Subcutaneous abdominal adipose tissue (tissue), 5 donors: ENCODE data around the gene FAM222A.

Experiments used
- H3K27ac ChIP-seq: one replicate; pipeline ENCODE4 v1.7.0; 2013; ENCODE audit warnings: low read depth, mild to moderate bottlenecking, inconsistent platforms, low read length, moderate library complexity
- H3K27me3 ChIP-seq, 5 donors: one replicate each; pipeline ENCODE4 v1.7.0; 2013; ENCODE audit warnings: low read length in 5 of 5, inconsistent platforms in 1 of 5; ENCODE audit not compliant: control insufficient read depth in 5 of 5, insufficient read depth in 4 of 5
- H3K36me3 ChIP-seq, 5 donors: one replicate each; pipeline ENCODE4 v1.7.0; 2013; ENCODE audit warnings: low read length in 5 of 5; ENCODE audit not compliant: control insufficient read depth in 5 of 5, insufficient read depth in 5 of 5
- H3K4me1 ChIP-seq, 5 donors: one replicate each; pipeline ENCODE4 v1.7.0; 2013; ENCODE audit warnings: low read length in 5 of 5, mild to moderate bottlenecking in 3 of 5, moderate library complexity in 1 of 5; ENCODE audit not compliant: control insufficient read depth in 5 of 5, insufficient read depth in 5 of 5
- H3K4me3 ChIP-seq, 5 donors: one replicate each; pipeline ENCODE4 v1.7.0; 2013; ENCODE audit warnings: low read length in 5 of 5, low read depth in 1 of 5
- H3K9ac ChIP-seq, 5 donors: one replicate each; pipeline ENCODE4 v1.7.0; 2013; ENCODE audit warnings: low read length in 5 of 5, mild to moderate bottlenecking in 4 of 5, moderate library complexity in 3 of 5
- H3K9me3 ChIP-seq, 5 donors: one replicate each; pipeline ENCODE4 v1.7.0; 2013; ENCODE audit warnings: low read length in 5 of 5; ENCODE audit not compliant: control insufficient read depth in 5 of 5
- donor health status: healthy.
- donor health status: healthy.
- donor health status: healthy.
- donor health status: healthy.
- donor health status: healthy.

Gene FAM222A

DNA sequence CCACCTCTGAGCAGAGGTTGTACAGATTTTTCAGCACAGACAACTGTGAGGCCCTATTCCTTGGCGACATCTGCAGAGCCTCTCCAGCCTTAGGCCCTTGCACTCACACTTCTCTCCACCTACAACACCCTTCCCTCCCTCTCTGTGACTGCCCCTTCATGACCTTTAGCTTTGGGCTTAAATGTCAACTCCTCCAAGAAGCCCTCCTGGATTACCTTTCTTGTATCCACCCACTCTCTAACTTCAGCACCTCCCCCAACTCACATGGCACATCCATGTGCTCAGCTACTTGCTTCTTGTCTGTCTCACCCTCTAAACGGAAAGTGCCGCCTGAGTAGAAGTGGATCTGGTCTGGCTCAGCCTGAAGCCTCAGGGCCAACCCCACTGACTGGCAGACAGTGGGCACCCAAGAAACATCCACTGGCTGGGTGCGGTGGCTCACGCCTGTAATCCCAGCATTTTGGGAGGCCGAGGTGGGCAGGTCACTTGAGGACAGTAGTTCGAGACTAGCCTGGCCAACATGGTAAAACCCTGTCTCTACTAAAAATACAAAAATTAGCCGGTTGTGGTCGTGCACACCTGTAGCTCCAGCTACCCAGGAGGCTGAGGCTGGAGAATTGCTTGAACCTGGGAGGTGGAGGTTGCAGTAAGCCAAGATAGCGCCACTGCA is 97.5 kb downstream of the FAM222A start:
- no peak overlapping the region for H3K27ac ChIP-seq
- no peak overlapping the region for H3K4me3 ChIP-seq
- H3K36me3 ChIP-seq: peaks cover 0 to 4% (median 0%) of the 10 kb centered on the region in 5 donors
- no peaks in the 10 kb centered on the region for H3K27me3 ChIP-seq
- no peaks in the 10 kb centered on the region for H3K9me3 ChIP-seq
- no peak overlapping the region for H3K9ac ChIP-seq
- no peaks in the 10 kb centered on the region for H3K4me1 ChIP-seq

GRCh38 chr12:109811624-109811995 is 98.0 kb downstream of the FAM222A start:
- peaks cover 0 to 4% (median 0%) of the 10 kb centered on the region in 5 donors for H3K36me3 ChIP-seq
- H3K27ac ChIP-seq: no peak overlapping the region
- no peak overlapping the region for H3K9ac ChIP-seq
- no peak overlapping the region for H3K4me3 ChIP-seq
- no peaks in the 10 kb centered on the region for H3K27me3 ChIP-seq
- H3K4me1 ChIP-seq: no peaks in the 10 kb centered on the region
- no peaks in the 10 kb centered on the region for H3K9me3 ChIP-seq

DNA sequence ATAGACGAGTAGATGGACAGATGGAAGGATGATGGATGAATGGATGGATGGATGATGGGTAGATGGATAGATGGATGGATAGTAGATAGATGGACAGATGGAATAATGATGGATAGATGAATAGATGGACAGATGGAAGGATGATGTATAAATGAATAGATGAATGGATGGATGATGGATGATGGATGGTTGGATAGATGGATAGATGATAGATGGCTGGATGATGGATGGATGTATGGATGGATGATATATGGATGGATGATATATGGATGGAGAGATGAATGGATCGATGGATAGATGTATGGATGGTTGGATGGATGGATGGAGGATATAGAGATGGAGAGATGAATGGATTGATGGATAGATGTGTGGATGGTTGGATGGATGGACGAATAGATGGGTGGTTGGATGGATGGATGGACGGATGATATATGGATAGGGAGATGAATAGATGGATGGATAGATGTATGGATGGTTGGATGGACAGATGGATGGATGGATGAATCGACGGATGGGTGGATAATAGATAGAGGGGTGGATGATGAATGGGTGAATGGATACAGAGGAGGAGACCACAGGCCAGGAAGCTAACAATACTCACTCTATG is 100.3 kb downstream of the FAM222A start:
- Histone ChIP-seq H3K36me3 (peaks cover 0 to 4% (median 0%) of the 10 kb centered on the region in 5 donors), H3K9me3 (no peaks in the 10 kb centered on the region), H3K4me3 (no peak overlapping the region), H3K27ac (no peak overlapping the region), H3K4me1 (no peaks in the 10 kb centered on the region), H3K27me3 (peaks cover 0 to 14% (median 4%) of the 10 kb centered on the region in 5 donors), H3K9ac (no peak overlapping the region)

DNA sequence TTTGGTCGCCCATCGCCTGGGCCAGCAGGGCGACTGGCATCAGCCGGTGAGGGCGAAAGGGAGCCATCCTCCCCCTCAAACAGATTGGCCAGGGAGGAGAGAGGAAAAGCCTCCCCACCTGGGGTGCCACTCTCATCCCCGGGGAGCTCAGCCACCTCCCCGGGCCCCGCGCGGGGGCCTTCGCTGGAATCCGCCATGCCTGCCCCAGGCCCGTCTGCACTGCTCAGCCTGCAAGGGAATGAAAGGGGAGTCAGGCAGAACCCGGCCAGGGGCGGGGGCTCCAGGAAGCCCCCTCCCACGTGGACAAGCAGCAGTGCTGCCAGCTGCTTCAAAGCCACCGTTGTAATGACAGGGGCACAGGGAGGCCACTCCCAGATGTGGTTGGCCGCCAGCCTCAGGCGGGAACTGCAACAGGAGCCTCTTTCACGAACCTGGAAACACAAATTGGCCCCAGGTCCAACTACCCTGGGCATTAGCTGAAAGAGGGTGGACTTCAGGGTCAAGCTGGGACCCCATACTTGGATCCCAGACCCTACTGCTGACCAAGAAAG is 101.0 kb downstream of the FAM222A start:
- Histone ChIP-seq H3K4me3 (no peak overlapping the region), H3K27ac (no peak overlapping the region), H3K9ac (no peak overlapping the region)

GRCh38 chr12:109815225-109815624 is 101.6 kb downstream of the FAM222A start:
- no peaks in the 10 kb centered on the region for H3K9me3 ChIP-seq
- H3K27me3 ChIP-seq: peaks cover 4 to 21% (median 10%) of the 10 kb centered on the region in 5 donors
- no peak overlapping the region for H3K4me3 ChIP-seq
- H3K9ac ChIP-seq: no peak overlapping the region
- H3K36me3 ChIP-seq: peaks cover 0 to 4% (median 0%) of the 10 kb centered on the region in 5 donors
- H3K4me1 ChIP-seq: no peaks in the 10 kb centered on the region
- H3K27ac ChIP-seq: no peak overlapping the region

More for the DNA sequence above, 101.0 kb downstream of the FAM222A start:
- peaks cover 0 to 17% (median 6%) of the 10 kb centered on the region in 5 donors for H3K27me3 ChIP-seq
- no peaks in the 10 kb centered on the region for H3K4me1 ChIP-seq
- peaks cover 0 to 4% (median 0%) of the 10 kb centered on the region in 5 donors for H3K36me3 ChIP-seq
- H3K9me3 ChIP-seq: no peaks in the 10 kb centered on the region

DNA sequence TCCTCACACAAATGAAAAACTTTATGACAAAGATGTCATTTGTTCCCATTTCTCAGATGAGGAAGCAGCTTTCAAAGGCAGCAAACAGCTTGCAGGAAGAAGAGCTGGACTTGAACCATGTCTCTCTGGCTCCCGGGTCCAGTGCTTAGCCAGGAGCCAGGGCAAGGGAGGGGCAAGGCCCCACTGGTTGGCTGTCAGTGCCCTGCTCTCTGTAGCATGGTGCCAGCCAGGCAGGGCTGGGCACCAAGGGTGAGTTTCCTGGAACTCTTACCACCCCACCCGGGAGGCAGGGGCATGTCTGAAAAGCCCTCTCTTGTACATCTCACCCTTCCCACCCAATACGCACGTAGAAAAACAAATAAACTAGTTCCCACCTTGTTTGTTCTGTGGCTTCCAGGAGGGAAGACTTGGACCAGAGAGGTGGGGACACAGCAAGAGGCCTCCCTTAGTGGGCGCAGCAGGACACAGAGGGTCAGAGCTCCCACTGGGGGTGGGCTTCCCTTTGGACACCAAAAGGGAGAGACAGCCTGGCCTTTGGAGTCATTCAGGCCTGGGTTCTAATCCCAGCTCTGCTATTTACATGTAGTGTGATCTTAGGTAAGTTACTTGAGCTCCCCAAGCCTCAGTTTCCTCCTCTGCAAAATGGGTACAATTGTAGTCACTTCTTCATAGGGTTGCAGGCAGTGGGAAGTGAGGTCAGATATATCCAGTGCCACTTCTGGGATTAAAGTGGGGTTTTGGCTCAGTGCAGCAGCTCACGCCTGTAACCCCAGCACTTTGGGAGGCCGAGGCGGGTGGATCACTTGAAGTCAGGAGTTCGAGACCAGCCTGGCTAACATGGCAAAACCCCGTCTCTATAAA is 102.4 kb downstream of the FAM222A start:
- no peak overlapping the region for H3K27ac ChIP-seq
- no peaks in the 10 kb centered on the region for H3K4me1 ChIP-seq
- no peak overlapping the region for H3K9ac ChIP-seq
- H3K9me3 ChIP-seq: no peaks in the 10 kb centered on the region
- peaks cover 0 to 4% (median 0%) of the 10 kb centered on the region in 5 donors for H3K36me3 ChIP-seq
- peaks cover 4 to 22% (median 11%) of the 10 kb centered on the region in 5 donors for H3K27me3 ChIP-seq
- no peak overlapping the region for H3K4me3 ChIP-seq

DNA sequence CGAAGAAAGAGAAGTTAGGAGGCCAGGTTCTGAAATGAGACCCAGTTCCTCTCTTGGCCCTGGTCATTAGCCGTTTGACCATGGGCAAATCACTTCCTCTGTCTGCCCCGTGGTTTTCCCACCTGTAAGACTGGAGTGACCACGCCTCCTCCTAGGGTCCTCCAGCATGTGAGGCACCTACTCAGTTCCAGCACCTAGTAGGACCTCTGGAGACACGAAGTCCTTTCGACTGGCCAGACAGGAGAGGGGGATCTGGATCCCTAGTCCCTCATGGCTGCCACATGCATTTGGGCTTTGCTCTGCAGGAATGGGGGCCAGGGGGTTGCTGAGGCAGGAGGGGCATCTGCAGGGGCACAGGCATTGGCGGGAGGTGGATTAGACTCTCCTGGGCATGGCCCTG is 103.2 kb downstream of the FAM222A start:
- no peak overlapping the region for H3K9ac ChIP-seq
- H3K4me1 ChIP-seq: no peaks in the 10 kb centered on the region
- H3K4me3 ChIP-seq: no peak overlapping the region
- H3K27me3 ChIP-seq: peaks cover 5 to 22% (median 11%) of the 10 kb centered on the region in 5 donors
- no peak overlapping the region for H3K27ac ChIP-seq
- H3K36me3 ChIP-seq: peaks cover 0 to 4% (median 0%) of the 10 kb centered on the region in 5 donors
- no peaks in the 10 kb centered on the region for H3K9me3 ChIP-seq

- H3K36me3 ChIP-seq: peaks cover 0 to 4% (median 0%) of the 10 kb centered on the region in 5 donors
- H3K27ac ChIP-seq: no peak overlapping the region
- H3K27me3 ChIP-seq: peaks cover 5 to 22% (median 11%) of the 10 kb centered on the region in 5 donors
- no peak overlapping the region for H3K9ac ChIP-seq
- no peak overlapping the region for H3K4me3 ChIP-seq
- H3K4me1 ChIP-seq: no peaks in the 10 kb centered on the region
- no peaks in the 10 kb centered on the region for H3K9me3 ChIP-seq
Observed at GRCh38 chr12:109817627-109818231, 104.1 kb downstream of the FAM222A start.

- no peak overlapping the region for H3K4me3 ChIP-seq
- H3K4me1 ChIP-seq: no peaks in the 10 kb centered on the region
- H3K27ac ChIP-seq: no peak overlapping the region
- H3K36me3 ChIP-seq: peaks cover 0 to 4% (median 0%) of the 10 kb centered on the region in 5 donors
- peaks cover 5 to 22% (median 11%) of the 10 kb centered on the region in 5 donors for H3K27me3 ChIP-seq
- H3K9me3 ChIP-seq: no peaks in the 10 kb centered on the region
- no peak overlapping the region for H3K9ac ChIP-seq
Observed at GRCh38 chr12:109818253-109818652, 104.6 kb downstream of the FAM222A start.
